ENCODE results near the gene PAXX.

Gene PAXX

GRCh38 chr9:136965771-136966484, 26.3 kb upstream of the PAXX start:
- DNase-seq (ENCODE audit: low read depth), result no peak

- DNase-seq (ENCODE audit: low read depth), result no peak
Observed at GRCh38 chr9:136968333-136969127, 23.7 kb upstream of the PAXX start.

- no peak for DNase-seq (ENCODE audit: low read depth)
Observed at GRCh38 chr9:136969150-136969549, 23.1 kb upstream of the PAXX start.

DNA sequence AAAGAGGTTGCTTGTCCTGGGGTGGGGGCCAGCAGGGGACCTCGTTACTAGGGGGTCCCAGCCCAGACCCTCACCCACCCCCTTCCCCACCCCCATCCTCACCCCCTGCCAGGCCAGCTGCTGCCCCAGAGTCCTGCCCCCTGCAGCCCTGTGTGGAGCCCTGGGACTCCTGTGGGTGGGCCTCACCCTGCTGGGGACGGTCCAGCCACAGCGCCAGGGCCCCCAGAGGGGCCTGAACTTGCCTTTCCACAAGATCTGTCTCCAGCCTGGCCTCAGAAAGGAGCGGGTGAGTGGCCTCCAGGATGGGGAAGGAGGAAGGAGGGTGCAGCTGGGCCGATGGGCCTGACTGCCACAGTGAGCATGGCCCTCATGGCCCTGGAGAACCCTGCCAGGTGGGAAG, 22.4 kb upstream of the PAXX start:
- no peak for DNase-seq (ENCODE audit: low read depth)

DNA sequence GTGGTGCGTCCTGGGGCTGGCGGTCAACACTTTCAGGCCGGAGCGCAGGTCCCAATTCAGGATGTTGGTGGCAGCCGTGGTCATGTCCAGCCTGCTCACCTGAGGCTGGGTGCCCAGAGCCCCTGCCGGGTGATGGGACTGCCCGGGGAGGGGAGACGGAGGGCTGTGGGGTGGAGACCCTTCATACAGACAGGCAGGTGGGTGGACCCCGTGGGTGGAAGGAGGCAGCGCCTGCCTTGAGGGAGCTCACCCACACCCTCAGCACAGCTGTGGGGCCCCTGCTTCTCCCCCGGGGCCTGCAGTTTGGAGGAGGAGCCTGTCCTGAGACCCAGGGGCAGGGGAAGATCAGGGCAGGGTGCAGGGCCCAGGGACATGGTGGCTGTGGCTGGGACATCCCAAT, 21.9 kb upstream of the PAXX start:
- no peak for DNase-seq (ENCODE audit: low read depth)

DNA sequence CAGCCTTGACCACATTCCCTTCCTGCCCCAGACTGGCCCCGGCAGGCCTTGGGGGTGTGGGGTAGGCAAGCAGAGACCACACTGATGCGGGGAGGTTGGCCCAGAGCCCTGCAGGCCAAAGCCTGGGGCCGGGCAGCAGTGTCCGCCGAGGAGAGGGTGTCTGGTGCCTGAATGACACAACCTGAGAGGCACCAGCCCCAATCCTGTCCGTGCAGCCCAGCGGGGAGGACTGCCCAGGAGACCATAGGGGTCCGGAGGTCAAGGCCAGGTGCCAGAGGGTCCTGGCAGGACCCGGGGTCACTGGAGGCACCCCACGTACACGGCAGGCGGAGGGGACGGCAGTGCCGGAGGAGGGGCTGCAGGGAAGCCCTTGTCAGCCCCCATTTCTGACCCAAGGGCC, 20.5 kb upstream of the PAXX start:
- DNase-seq (ENCODE audit: low read depth), result no peak

DNA sequence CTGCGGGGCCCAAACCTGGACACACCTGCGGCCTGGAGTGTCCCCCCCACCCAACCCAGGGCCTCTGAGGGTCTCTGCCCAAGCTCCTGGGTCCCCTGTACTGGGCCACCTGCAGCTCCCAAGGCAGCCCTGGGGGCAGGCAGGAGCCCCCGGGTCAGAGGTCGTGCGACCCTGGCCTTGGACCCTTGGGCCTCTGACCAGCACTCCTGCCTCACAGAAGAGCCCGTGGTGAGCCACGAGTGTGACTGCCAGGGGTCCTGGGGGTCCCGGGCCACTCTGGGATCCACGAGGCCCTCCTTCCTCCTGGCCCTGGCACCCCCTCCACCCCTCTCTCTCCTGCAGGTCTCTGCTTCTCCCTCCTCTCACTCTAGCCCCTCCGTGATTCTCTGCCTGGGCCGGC, 19.9 kb upstream of the PAXX start:
- DNase-seq (ENCODE audit: low read depth), result no peak

- DNase-seq (ENCODE audit: low read depth), result no peak
Observed at GRCh38 chr9:136972743-136973142, 19.5 kb upstream of the PAXX start.

GRCh38 chr9:136973618-136974617, 18.3 kb upstream of the PAXX start:
- no peak for DNase-seq (ENCODE audit: low read depth)

DNA sequence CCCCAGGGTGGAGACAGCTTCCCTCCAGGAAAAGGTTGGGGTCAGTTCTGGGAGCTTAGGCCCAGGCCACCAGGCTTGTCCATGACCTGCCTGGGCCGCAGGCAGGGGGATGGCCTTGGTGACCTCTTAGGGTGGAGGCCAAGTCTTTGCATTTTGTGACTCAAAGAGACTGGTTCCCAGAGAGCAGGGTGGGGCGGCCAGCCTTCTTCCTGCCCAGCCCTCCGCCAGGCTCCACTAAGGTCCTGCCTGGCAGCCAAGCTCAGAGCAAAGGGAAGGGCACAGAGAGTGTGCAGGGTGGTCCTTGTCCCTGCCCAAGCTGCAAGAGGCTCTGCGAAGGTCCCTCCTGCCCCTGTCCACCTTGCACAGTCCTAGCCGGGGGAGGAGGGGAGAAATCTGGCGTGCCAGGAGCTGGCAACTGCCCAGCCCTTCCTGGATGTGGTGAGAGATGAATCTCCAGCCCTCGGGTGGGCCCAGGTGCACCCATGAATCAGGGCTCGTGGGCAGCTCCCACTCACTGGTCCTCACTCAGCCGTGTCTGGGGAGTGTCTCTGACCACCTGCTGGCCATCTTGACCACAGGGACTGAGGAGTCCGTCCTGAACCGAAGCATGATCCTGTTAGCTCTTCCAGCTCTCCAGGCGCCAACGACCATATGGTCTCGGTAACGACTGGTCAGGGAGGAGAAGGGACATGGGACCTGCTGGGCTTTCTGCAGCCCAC, 17.2 kb upstream of the PAXX start:
- no peak for DNase-seq (ENCODE audit: low read depth)

DNA sequence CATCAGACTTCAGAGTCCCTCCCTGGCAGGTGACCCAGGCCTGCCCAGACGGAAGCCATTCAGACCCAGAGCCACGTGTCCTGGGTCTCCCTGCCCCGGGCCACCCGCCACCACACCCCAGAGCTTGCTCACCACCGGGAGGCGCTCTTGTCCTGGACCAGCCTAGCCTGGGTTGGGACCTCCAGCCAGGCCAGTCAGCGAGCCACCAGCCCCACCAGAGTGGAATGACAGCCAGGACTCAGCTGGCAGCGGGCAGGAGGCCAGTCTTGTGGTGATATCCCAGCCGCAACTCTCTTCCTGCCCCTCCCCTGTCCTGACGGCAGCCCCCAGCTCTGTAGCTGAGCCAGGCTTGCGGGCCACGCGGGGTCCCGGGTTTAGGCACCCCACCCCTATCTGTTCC, 16.6 kb upstream of the PAXX start:
- no peak for DNase-seq (ENCODE audit: low read depth)

- DNase-seq (ENCODE audit: low read depth), result no peak
Observed at GRCh38 chr9:136977223-136977622, 15.0 kb upstream of the PAXX start, which contains the start of gene PTGDS. Gene PTGDS (plus strand): TSS chr9:136977504. CDS start chr9:136977579, 75 bp downstream.

DNA sequence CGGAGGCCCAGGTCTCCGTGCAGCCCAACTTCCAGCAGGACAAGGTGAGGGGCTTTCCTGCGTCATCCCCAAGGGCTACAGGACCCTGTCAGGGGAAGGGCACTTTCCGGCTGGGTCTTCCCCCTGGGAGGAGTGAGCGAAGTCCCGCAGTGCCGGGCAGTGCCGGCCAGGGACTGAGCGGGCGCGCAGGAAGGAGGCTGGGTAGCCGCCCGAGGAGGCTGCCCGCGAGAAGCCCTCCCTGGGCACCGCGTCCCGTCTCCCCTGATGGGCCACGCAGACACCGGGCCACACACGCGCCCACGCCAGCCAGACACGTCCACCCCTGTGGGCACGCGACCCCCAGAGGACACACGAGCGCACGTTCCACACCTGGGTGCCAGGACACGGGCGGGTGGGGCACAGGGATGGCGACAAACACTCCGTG, 14.6 kb upstream of the PAXX start:
- no peak for DNase-seq (ENCODE audit: low read depth)

- DNase-seq (ENCODE audit: low read depth), result peak; percentile 62
Observed at GRCh38 chr9:136978073-136978864, 14.0 kb upstream of the PAXX start.

DNA sequence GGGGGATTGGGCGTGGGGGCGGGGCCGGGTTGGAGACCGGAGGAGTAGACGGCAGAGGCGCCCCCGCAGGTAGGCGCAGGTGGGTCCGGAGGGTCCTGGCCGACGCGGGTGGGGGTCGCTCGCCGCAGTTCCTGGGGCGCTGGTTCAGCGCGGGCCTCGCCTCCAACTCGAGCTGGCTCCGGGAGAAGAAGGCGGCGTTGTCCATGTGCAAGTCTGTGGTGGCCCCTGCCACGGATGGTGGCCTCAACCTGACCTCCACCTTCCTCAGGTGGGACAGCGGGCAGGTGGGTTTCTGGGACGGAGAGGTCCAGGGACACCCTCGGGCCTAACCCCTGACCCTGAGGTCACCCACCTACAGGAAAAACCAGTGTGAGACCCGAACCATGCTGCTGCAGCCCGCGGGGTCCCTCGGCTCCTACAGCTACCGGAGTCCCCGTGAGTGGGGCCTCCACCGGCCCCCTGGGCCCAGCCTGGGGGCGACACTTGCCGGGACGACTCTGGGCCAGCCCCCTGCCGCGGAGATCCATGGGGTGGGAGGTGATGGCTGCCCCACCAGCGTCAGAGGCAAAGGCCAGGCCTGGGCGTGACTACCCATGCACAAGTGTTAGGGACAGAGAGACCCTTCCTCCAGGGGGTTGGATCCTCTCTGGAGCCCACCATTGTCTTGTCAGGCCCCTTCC, 13.2 kb upstream of the PAXX start:
- no peak for DNase-seq (ENCODE audit: low read depth)

- DNase-seq (ENCODE audit: low read depth), result no peak
Observed at GRCh38 chr9:136979769-136980587, 12.2 kb upstream of the PAXX start.

DNA sequence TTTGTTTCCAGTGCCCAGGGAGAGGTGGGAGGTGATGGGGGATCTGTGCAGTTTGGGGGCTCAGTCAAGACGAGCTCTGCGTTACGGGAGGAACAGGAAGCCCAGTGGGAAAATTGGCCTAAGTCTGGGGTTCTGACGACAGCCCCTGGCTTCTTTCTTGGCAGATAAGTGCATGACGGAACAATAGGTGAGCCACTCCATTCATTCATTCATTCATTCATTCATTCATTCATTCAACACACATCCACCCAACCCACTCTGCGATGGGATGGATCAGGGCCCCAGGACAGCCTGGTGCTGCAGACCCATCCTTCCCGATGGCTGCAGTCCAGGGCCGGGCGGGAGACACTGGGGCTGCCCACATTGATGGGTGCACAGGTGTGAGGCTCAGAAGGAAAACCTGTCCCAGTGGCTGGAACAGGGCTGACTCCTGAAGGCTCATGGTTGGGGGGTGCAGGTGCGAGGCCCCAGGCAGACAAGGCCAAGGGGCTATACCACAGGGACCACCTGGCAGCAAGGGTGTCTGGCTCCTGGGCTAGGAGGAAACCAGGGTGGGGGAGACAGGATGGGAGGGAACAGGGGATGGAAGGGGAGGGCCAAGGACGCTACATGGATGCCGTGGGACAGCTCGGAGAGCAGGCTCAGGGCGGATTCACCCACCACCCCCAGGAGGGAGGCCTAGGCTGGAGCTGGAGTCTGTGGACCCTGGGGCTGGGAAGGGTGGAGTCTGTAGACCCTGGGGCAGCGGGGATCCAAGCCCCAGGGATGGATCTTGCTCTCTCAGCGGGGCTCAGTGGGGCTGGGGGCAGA, 11.3 kb upstream of the PAXX start:
- DNase-seq (ENCODE audit: low read depth), result no peak

DNA sequence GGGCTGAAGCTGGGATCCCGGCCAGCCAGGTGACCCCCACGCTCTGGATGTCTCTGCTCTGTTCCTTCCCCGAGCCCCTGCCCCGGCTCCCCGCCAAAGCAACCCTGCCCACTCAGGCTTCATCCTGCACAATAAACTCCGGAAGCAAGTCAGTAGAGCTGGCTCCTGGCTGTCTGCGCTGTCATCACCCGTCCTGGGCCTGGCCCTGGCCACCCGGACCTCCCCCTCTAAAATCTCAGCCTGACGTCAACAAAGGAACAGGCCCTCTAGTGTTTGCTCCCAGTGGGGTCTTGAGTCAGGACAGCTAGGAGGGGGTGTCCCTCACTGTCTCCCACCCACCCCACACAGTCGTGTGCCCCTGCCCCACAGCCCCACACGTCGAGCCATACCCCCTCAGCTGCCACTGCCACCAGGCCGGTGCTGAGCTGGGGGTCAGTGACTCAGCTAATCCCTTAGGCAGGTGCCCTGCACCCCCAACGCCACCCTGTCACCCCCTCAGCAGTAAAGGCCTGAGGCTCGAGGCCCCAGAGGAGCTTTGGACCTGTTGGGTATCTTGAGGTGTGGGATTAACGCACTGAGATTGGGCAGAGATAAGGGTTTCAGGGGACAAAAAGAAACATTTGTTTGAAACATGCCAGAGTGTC, 10.5 kb upstream of the PAXX start:
- DNase-seq (ENCODE audit: low read depth), result no peak
